ENCODE data around the gene SLC22A2. TPM values are rescaled to one million over a fixed set of nuclear protein-coding genes. Genes with fewer than 3 reads are reported as not detected.

Gene SLC22A2
- total and polyA plus RNA-seq, 2 of the 13 experiments (the other 11 are each of a cell fraction or from before 2014, with no cell fraction given): not detected

DNA sequence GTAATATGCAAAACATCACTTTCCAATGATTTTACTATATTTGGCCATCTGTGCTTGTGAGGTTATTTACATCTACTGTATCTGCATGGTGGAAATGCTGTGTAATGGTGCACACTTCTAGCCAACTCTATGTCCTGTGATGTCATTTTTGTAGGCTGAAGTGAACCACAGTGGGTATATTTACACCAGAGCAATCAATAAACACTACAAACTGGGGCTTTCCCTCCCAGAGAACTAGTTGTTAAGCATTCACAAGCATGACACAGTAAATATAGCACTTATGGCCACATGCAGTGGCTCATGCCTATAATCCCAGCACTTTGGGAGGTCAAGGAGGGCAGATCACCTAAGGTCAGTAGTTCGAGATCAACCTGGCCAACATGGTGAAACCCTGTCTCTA lies 4.9 kb downstream of the SLC22A2 start (continued):
- TF ChIP-seq, protein P1, sequence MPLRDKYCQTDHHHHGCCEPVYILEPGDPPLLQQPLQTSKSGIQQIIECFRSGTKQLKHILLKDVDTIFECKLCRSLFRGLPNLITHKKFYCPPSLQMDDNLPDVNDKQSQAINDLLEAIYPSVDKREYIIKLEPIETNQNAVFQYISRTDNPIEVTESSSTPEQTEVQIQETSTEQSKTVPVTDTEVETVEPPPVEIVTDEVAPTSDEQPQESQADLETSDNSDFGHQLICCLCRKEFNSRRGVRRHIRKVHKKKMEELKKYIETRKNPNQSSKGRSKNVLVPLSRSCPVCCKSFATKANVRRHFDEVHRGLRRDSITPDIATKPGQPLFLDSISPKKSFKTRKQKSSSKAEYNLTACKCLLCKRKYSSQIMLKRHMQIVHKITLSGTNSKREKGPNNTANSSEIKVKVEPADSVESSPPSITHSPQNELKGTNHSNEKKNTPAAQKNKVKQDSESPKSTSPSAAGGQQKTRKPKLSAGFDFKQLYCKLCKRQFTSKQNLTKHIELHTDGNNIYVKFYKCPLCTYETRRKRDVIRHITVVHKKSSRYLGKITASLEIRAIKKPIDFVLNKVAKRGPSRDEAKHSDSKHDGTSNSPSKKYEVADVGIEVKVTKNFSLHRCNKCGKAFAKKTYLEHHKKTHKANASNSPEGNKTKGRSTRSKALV (CRISPR knock-in tag; IDR thresholded peaks at IDR 0.05): no peak
- TF ChIP-seq ZNF878 (CRISPR knock-in tag; IDR thresholded peaks at IDR 0.05) (no peak), DPF2 (CRISPR knock-in tag; IDR thresholded peaks at IDR 0.05; ENCODE audit: borderline replicate concordance, low read depth) (no peak), POLR2AphosphoS5 (IDR thresholded peaks at IDR 0.05; ENCODE audit: low read depth, low read length) (no peak), ZNF652 (CRISPR knock-in tag; IDR thresholded peaks at IDR 0.05; ENCODE audit: borderline replicate concordance, low read depth) (peak; percentile 70; the same call in 1 of the 2 replicates), ZNF124 (CRISPR knock-in tag; IDR thresholded peaks at IDR 0.05) (no peak), ZNF382 (CRISPR knock-in tag; IDR thresholded peaks at IDR 0.05; ENCODE audit: borderline replicate concordance) (no peak), HNF4G (IDR thresholded peaks at IDR 0.05; ENCODE audit: borderline replicate concordance, low read depth, low read length) (no peak), HNF4G (CRISPR knock-in tag; IDR thresholded peaks at IDR 0.05; ENCODE audit: borderline replicate concordance, low read depth) (no peak), MAFK (conservative IDR thresholded peaks at IDR 0.05 in 1 of 2, IDR thresholded peaks at IDR 0.05 in 1 of 2; ENCODE audit: low read length in 2 of 2) (peak in 1 of 2 experiments; percentile 32; a peak in 1 of 4 replicates), ZBTB20 (CRISPR knock-in tag; IDR thresholded peaks at IDR 0.05; ENCODE audit: borderline replicate concordance, low read depth) (peak; percentile 23; the same call in 1 of the 2 replicates), XBP1 (CRISPR knock-in tag; IDR thresholded peaks at IDR 0.05) (no peak), LCORL (IDR thresholded peaks at IDR 0.05) (no peak), LCORL (CRISPR knock-in tag; IDR thresholded peaks at IDR 0.05) (no peak), MIER3 (CRISPR knock-in tag; IDR thresholded peaks at IDR 0.05; ENCODE audit: borderline replicate concordance) (0 out of 2 replicates have a peak, but pooled peaks have one; percentile 36), REPIN1 (CRISPR knock-in tag; IDR thresholded peaks at IDR 0.05; ENCODE audit: borderline replicate concordance, low read depth) (no peak), ZMYM4 (CRISPR knock-in tag; IDR thresholded peaks at IDR 0.05) (no peak), HNRNPL (IDR thresholded peaks at IDR 0.05; ENCODE audit: low read depth, low read length) (no peak), ONECUT2 (CRISPR knock-in tag; IDR thresholded peaks at IDR 0.05) (no peak), BRD4 (CRISPR knock-in tag; IDR thresholded peaks at IDR 0.05) (no peak), SKI (IDR thresholded peaks at IDR 0.05; ENCODE audit: partially characterized antibody) (peak; percentile 41), HMG20B (CRISPR knock-in tag; conservative IDR thresholded peaks at IDR 0.05) (no peak), ZNF780A (CRISPR knock-in tag; IDR thresholded peaks at IDR 0.05) (no peak), PHF5A (CRISPR knock-in tag; IDR thresholded peaks at IDR 0.05; ENCODE audit: low read depth, unreplicated experiment) (no peak), ZNF33B (CRISPR knock-in tag; IDR thresholded peaks at IDR 0.05) (no peak), SMYD3 (CRISPR knock-in tag; IDR thresholded peaks at IDR 0.05) (no peak), EED (CRISPR knock-in tag; IDR thresholded peaks at IDR 0.05) (no peak)
- TF ChIP-seq, protein P2, sequence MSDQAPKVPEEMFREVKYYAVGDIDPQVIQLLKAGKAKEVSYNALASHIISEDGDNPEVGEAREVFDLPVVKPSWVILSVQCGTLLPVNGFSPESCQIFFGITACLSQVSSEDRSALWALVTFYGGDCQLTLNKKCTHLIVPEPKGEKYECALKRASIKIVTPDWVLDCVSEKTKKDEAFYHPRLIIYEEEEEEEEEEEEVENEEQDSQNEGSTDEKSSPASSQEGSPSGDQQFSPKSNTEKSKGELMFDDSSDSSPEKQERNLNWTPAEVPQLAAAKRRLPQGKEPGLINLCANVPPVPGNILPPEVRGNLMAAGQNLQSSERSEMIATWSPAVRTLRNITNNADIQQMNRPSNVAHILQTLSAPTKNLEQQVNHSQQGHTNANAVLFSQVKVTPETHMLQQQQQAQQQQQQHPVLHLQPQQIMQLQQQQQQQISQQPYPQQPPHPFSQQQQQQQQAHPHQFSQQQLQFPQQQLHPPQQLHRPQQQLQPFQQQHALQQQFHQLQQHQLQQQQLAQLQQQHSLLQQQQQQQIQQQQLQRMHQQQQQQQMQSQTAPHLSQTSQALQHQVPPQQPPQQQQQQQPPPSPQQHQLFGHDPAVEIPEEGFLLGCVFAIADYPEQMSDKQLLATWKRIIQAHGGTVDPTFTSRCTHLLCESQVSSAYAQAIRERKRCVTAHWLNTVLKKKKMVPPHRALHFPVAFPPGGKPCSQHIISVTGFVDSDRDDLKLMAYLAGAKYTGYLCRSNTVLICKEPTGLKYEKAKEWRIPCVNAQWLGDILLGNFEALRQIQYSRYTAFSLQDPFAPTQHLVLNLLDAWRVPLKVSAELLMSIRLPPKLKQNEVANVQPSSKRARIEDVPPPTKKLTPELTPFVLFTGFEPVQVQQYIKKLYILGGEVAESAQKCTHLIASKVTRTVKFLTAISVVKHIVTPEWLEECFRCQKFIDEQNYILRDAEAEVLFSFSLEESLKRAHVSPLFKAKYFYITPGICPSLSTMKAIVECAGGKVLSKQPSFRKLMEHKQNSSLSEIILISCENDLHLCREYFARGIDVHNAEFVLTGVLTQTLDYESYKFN (CRISPR knock-in tag; conservative IDR thresholded peaks at IDR 0.05): peak; percentile 57

All from HepG2 (cell line).